H1 (cell line): ENCODE results near the gene ARMCX1. TPM values are rescaled to one million over a fixed set of nuclear protein-coding genes. Genes with fewer than 3 reads are reported as not detected.
"Not testable (repeated sequence)": the region's sequence is repeated elsewhere in the genome, so short reads cannot be mapped to it uniquely, and the experiment has no call there.

Experiments
- CTCF ChIA-PET: fragments of 300-600 bp; sonication (Branson Sonifier 250); formaldehyde crosslinking; loops from one replicate; lab custom pipeline; 2021; ENCODE audit not compliant: partially characterized antibody; lab: Charles Lee
- POLR2A ChIA-PET: fragments of 300-600 bp; sonication (Branson Sonifier 250); formaldehyde crosslinking; loops from one replicate; lab custom pipeline; 2021; ENCODE audit warnings: inconsistent platforms; ENCODE audit not compliant: partially characterized antibody; lab: Charles Lee
- DNase-seq, 2 experiments: peaks; one replicate each; pipeline versions ENCODE4 v3.0.0 to v3.0.0-alpha.2; 2010 to 2022; ENCODE audit warnings: low spot score in 2 of 2, low read depth in 1 of 2, mixed read lengths in 1 of 2
- FAIRE-seq: peaks from 2 replicates; lab custom pipeline; 2011; peaks lifted over from hg19 to GRCh38; lab: Jason Lieb, UNC
- H2AFZ ChIP-seq: 2 replicates; pipeline ENCODE4 v1.8.1; 2012; ENCODE audit warnings: low read length, inconsistent platforms
- H2AK5ac ChIP-seq: 2 replicates; pipeline ENCODE4 v1.6.1; 2013; ENCODE audit warnings: low read depth, low read length
- H2BK120ac ChIP-seq: replicated peaks from 2 replicates; pipeline ENCODE3; 2013; ENCODE audit warnings: low read depth, low read length, inconsistent platforms
- H2BK12ac ChIP-seq: 2 replicates; pipeline ENCODE4 v1.6.1; 2013; ENCODE audit warnings: low read depth, low read length
- H2BK15ac ChIP-seq: 2 replicates; pipeline ENCODE4 v1.6.1; 2013; ENCODE audit warnings: low read length
- H2BK20ac ChIP-seq: 2 replicates; pipeline ENCODE4 v1.6.1; 2013; ENCODE audit warnings: low read length
- H2BK5ac ChIP-seq: 2 replicates; pipeline ENCODE4 v1.6.1; 2013; ENCODE audit warnings: low read depth, low read length
- H3K14ac ChIP-seq: 2 replicates; pipeline ENCODE4 v1.6.1; 2013; ENCODE audit warnings: inconsistent platforms; ENCODE audit not compliant: insufficient read length
- H3K18ac ChIP-seq: 2 replicates; pipeline ENCODE4 v1.6.1; 2013; ENCODE audit warnings: low read length; ENCODE audit errors: extremely low read depth
- H3K23ac ChIP-seq: 2 replicates; pipeline ENCODE4 v1.6.1; 2013; ENCODE audit warnings: inconsistent platforms; ENCODE audit not compliant: insufficient read length
- H3K23me2 ChIP-seq: 2 replicates; pipeline ENCODE4 v1.6.1; 2013; ENCODE audit warnings: low read depth, low read length
- H3K27ac ChIP-seq: 2 replicates; pipeline ENCODE4 v1.6.1; 2011; ENCODE audit warnings: low read depth, low read length, inconsistent platforms
- H3K27me3 ChIP-seq, 4 experiments: replicated peaks in 1 of 4; 1 replicate in 1 of 4; 2 replicates in 3 of 4; pipeline versions ENCODE4 v1.6.1 to v1.8.1; 2011 to 2013; ENCODE audit warnings: low read length in 3 of 4, mild to moderate bottlenecking in 3 of 4, inconsistent platforms in 2 of 4, mixed read lengths in 2 of 4, moderate library complexity in 1 of 4; ENCODE audit not compliant: control insufficient read depth in 3 of 4, insufficient read depth in 3 of 4; ENCODE audit errors: extremely low read depth in 1 of 4
- H3K36me3 ChIP-seq, 4 experiments: 2 replicates each; pipeline versions ENCODE4 v1.6.1 to v1.8.1; 2011 to 2013; ENCODE audit warnings: mild to moderate bottlenecking in 4 of 4, low read length in 3 of 4, moderate library complexity in 2 of 4, control low read depth in 1 of 4, inconsistent platforms in 1 of 4; ENCODE audit not compliant: insufficient read depth in 4 of 4, control insufficient read depth in 2 of 4
- H3K4ac ChIP-seq: replicated peaks from 2 replicates; pipeline ENCODE3; 2013; ENCODE audit warnings: low read length, low read depth, mixed read lengths, inconsistent platforms; ENCODE audit not compliant: insufficient read length
- H3K4me1 ChIP-seq, 4 experiments: replicated peaks in 1 of 4; 1 replicate in 1 of 4; 2 replicates in 3 of 4; pipeline versions ENCODE4 v1.6.1 to v1.8.1; 2011 to 2013; ENCODE audit warnings: low read length in 3 of 4, inconsistent platforms in 2 of 4, mixed read lengths in 1 of 4; ENCODE audit not compliant: insufficient read depth in 4 of 4, control insufficient read depth in 3 of 4
- H3K4me2 ChIP-seq, 2 experiments: 2 replicates each; pipeline versions ENCODE4 v1.6.1 to v1.8.1; 2011 to 2013; ENCODE audit warnings: low read depth in 2 of 2, low read length in 2 of 2, control low read depth in 1 of 2, inconsistent platforms in 1 of 2, mild to moderate bottlenecking in 1 of 2; ENCODE audit not compliant: insufficient read depth in 1 of 2
- H3K4me3 ChIP-seq, 4 experiments: fragments of 200-600, 300-600 bp in 1 of 4; sonication (generic), shearing (Covaris generic), sonication (Bioruptor Twin) in 1 of 4; 2 replicates each; pipeline versions ENCODE4 v1.5.1 to v1.8.1; 2011 to 2016; ENCODE audit warnings: low read length in 4 of 4, low read depth in 3 of 4, control low read depth in 2 of 4, inconsistent platforms in 2 of 4, mild to moderate bottlenecking in 2 of 4, mixed read lengths in 1 of 4, moderate library complexity in 1 of 4; ENCODE audit not compliant: insufficient read depth in 2 of 4; ENCODE audit errors: extremely low read depth in 1 of 4
- H3K56ac ChIP-seq: replicated peaks from 2 replicates; pipeline ENCODE3; 2013; ENCODE audit warnings: low read depth, mild to moderate bottlenecking, mixed read lengths, low read length, inconsistent platforms; ENCODE audit not compliant: insufficient read length
- H3K79me1 ChIP-seq: 2 replicates; pipeline ENCODE4 v1.6.1; 2013; ENCODE audit warnings: low read depth, low read length, control low read depth
- H3K79me2 ChIP-seq, 2 experiments: 2 replicates each; pipeline versions ENCODE4 v1.6.1 to v1.8.1; 2012 to 2013; ENCODE audit warnings: low read length in 2 of 2, mild to moderate bottlenecking in 2 of 2, inconsistent platforms in 1 of 2; ENCODE audit not compliant: insufficient read depth in 2 of 2, control insufficient read depth in 1 of 2
- H3K9ac ChIP-seq, 4 experiments: replicated peaks in 1 of 4; 1 replicate in 1 of 4; 2 replicates in 3 of 4; pipeline versions ENCODE4 v1.6.1 to v1.8.1; 2011 to 2013; ENCODE audit warnings: low read depth in 3 of 4, low read length in 3 of 4, control low read depth in 2 of 4, mild to moderate bottlenecking in 2 of 4, moderate library complexity in 2 of 4, inconsistent platforms in 1 of 4; ENCODE audit errors: extremely low read depth in 1 of 4
- H3K9me3 ChIP-seq, 2 experiments: 2 replicates each; pipeline versions ENCODE4 v1.6.1 to v1.8.1; 2012 to 2013; ENCODE audit warnings: mild to moderate bottlenecking in 2 of 2, moderate library complexity in 2 of 2, control low read depth in 1 of 2, inconsistent platforms in 1 of 2, low read depth in 1 of 2, low read length in 1 of 2, mixed read lengths in 1 of 2; ENCODE audit not compliant: insufficient read depth in 2 of 2
- H4K20me1 ChIP-seq, 2 experiments: replicated peaks in 1 of 2; 2 replicates each; pipeline versions ENCODE3 to v1.8.1; 2011 to 2013; ENCODE audit warnings: inconsistent platforms in 2 of 2, low read length in 2 of 2, mild to moderate bottlenecking in 1 of 2; ENCODE audit not compliant: insufficient read depth in 2 of 2, control insufficient read depth in 1 of 2
- H4K5ac ChIP-seq: 2 replicates; pipeline ENCODE4 v1.6.1; 2013; ENCODE audit warnings: low read length, low read depth, mixed read lengths, inconsistent platforms; ENCODE audit not compliant: insufficient read length
- H4K8ac ChIP-seq: 2 replicates; pipeline ENCODE4 v1.8.0; 2013; ENCODE audit warnings: mild to moderate bottlenecking, moderate library complexity, low read length, inconsistent platforms; ENCODE audit not compliant: insufficient read depth; ENCODE audit errors: extremely low read depth
- H4K91ac ChIP-seq: replicated peaks from 2 replicates; pipeline ENCODE3; 2013; ENCODE audit warnings: low read length, mixed read lengths, inconsistent platforms; ENCODE audit not compliant: insufficient read length
- WGBS, 2 experiments: shearing (Covaris generic) in 1 of 2; methylation state at CpG; one replicate each; pipeline versions ENCODE4 v1.1.6 to v1.1.7; 2013 to 2015; ENCODE audit warnings: low lambda C conversion rate in 2 of 2, mixed read lengths in 2 of 2, inconsistent platforms in 1 of 2, low coverage in 1 of 2, missing lambda C conversion rate in 1 of 2; ENCODE audit not compliant: insufficient replicate concordance in 2 of 2, insufficient coverage in 1 of 2, insufficient read length in 1 of 2; ENCODE audit errors: extremely low coverage in 1 of 2, missing lambda C conversion rate in 1 of 2; 5-methylcytosine and 5-hydroxymethylcytosine counted together
- polyA plus RNA-seq, 7 experiments: library from polyadenylated mRNA; depleted of rRNA in 3 of 7; stranded (reverse) in 5 of 7; unstranded in 2 of 7; fragments of >200 nt in 5 of 7; fragments of 200-250 nt in 2 of 7; gene quantifications; 1 replicate in 5 of 7; 2 replicates in 1 of 7; 4 replicates in 1 of 7; pipeline versions ENCODE4 v1.2.1 to v1.2.3, GENCODE V29; 2011 to 2013; ENCODE audit warnings: missing spikeins in 2 of 7, mixed read lengths in 2 of 7
- total RNA-seq: library from RNA; stranded (reverse); fragmentation: NEBNext Ultra II Directional; extraction: Animal tissue kit (Norgen Biotek cat#: 25700); gene quantifications from 2 replicates; pipeline ENCODE4 v1.2.1, GENCODE V29; 2021

ARMCX1 gene
- total and polyA plus RNA-seq, 2 of the 8 experiments (the other 6 are each of a cell fraction or from before 2014, with no cell fraction given), result 12.5 to 29.1 TPM

DNA sequence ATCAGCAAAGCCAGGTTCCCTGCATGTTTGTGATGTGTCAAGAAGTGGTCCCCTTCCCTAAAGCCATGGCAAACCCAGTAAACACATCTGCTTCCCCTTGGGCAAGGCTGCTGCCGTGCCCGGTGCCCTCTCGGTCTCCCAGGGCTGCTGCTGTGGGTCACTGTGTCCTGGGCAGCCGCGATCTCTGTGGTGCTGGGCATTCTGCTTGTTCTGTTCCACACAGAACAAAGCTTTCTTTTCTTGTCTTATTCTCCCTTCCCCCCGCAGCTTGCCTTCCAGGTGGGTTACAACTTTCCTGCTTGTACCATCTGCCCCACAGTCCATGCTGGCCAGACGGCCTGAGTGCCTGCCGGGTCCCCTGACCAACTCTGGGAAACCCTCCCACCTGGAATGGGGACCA is 49.2 kb downstream of the ARMCX1 start:
- DNase-seq, H2BK5ac ChIP-seq, H3K4me1 ChIP-seq, H4K91ac ChIP-seq, H3K27me3 ChIP-seq, H3K79me1 ChIP-seq, H3K4me3 ChIP-seq, H3K23ac ChIP-seq, H3K9me3 ChIP-seq, H4K8ac ChIP-seq, H3K18ac ChIP-seq, H3K14ac ChIP-seq, H3K23me2 ChIP-seq, H3K4me2 ChIP-seq, H4K5ac ChIP-seq, H3K9ac ChIP-seq, H4K20me1 ChIP-seq, H3K27ac ChIP-seq, H3K4ac ChIP-seq, H2AFZ ChIP-seq, H3K56ac ChIP-seq, H2BK20ac ChIP-seq, H3K36me3 ChIP-seq, POLR2A ChIA-PET, H3K79me2 ChIP-seq, H2AK5ac ChIP-seq, H2BK120ac ChIP-seq, H2BK15ac ChIP-seq, CTCF ChIA-PET, H2BK12ac ChIP-seq: not testable (repeated sequence)
- 60% methylated on average over 2 of the region's 8 CpGs; no CpG with 5 or more reads in 1 of the 2 experiments for WGBS, 2 experiments
- peak; percentile 63 for FAIRE-seq
